ACHN (cell line): ENCODE measurements around the gene BAIAP3.
"Not testable (repeated sequence)": the region's sequence is repeated elsewhere in the genome, so short reads cannot be mapped to it uniquely, and the experiment has no call there.

ENCODE experiments used
- DNase-seq: peaks from one replicate; pipeline ENCODE4 v3.0.0-alpha.2; 2015
- in situ Hi-C: cut with HindIII; loops from 2 replicates; pipeline ENCODE4 v1.10.0; 2017; ENCODE audit warnings: low sequenced_read_pairs, low pct_ligation_motif_present, low pct_unique_long_range_greater_than_20kb

Gene BAIAP3

GRCh38 chr16:1333149-1333812, at the start of gene BAIAP3:
Gene BAIAP3 (plus strand): TSS chr16:1333645. CDS start chr16:1338550, 4,905 bp downstream.
- peak; percentile 36 for DNase-seq
- in situ Hi-C loops = no loop called here

- in situ Hi-C loops = loop anchor here (25.0 kb wide), 2 partner anchors 103 to 147 kb away; no protein-coding TSS in a partner anchor
- no peak for DNase-seq
Measured at GRCh38 chr16:1283996-1284616, 49.3 kb upstream of the BAIAP3 start.

- no peak for DNase-seq
- in situ Hi-C loops = loop anchor here (25.0 kb wide), 2 partner anchors 101 to 149 kb away; no protein-coding TSS in a partner anchor
Measured at GRCh38 chr16:1285669-1286512, 47.6 kb upstream of the BAIAP3 start.

- DNase-seq = no peak
- in situ Hi-C loops = loop anchor here (25.0 kb wide), 2 partner anchors 101 to 149 kb away; no protein-coding TSS in a partner anchor
Measured at GRCh38 chr16:1286513-1287094, 46.8 kb upstream of the BAIAP3 start.

- in situ Hi-C loops = loop anchor here (25.0 kb wide), 2 partner anchors 99 to 151 kb away; no protein-coding TSS in a partner anchor
- DNase-seq = no peak
Measured at GRCh38 chr16:1287982-1288670, 45.3 kb upstream of the BAIAP3 start.

- DNase-seq = no peak
- in situ Hi-C loops = loop anchor here (25.0 kb wide), 2 partner anchors 98 to 152 kb away; no protein-coding TSS in a partner anchor
Measured at GRCh38 chr16:1288813-1289476, 44.5 kb upstream of the BAIAP3 start.

- no peak for DNase-seq
- in situ Hi-C loops = loop anchor here (25.0 kb wide), 2 partner anchors 98 to 152 kb away; no protein-coding TSS in a partner anchor
Measured at GRCh38 chr16:1289477-1289866, 44.0 kb upstream of the BAIAP3 start.

GRCh38 chr16:1290063-1290501, 43.4 kb upstream of the BAIAP3 start:
- in situ Hi-C loops = loop anchor here (25.0 kb wide), 2 partner anchors 97 to 153 kb away; no protein-coding TSS in a partner anchor

GRCh38 chr16:1290860-1291575, 42.4 kb upstream of the BAIAP3 start:
- in situ Hi-C loops = loop anchor here (25.0 kb wide), 2 partner anchors 96 to 154 kb away; no protein-coding TSS in a partner anchor
- DNase-seq = no peak

More at GRCh38 chr16:1290063-1290501, 43.4 kb upstream of the BAIAP3 start:
- DNase-seq = no peak

GRCh38 chr16:1291576-1291974, 41.9 kb upstream of the BAIAP3 start:
- DNase-seq = no peak
- in situ Hi-C loops = loop anchor here (25.0 kb wide), 2 partner anchors 96 to 154 kb away; no protein-coding TSS in a partner anchor

- in situ Hi-C loops = loop anchor here (25.0 kb wide), 2 partner anchors 95 to 155 kb away; no protein-coding TSS in a partner anchor
- DNase-seq = not testable (repeated sequence)
Measured at GRCh38 chr16:1292208-1292607, 41.2 kb upstream of the BAIAP3 start.

GRCh38 chr16:1292808-1293207, 40.6 kb upstream of the BAIAP3 start:
- not testable (repeated sequence) for DNase-seq
- in situ Hi-C loops = loop anchor here (25.0 kb wide), 2 partner anchors 94 to 156 kb away; no protein-coding TSS in a partner anchor

GRCh38 chr16:1293921-1294656, 39.4 kb upstream of the BAIAP3 start:
- in situ Hi-C loops = loop anchor here (25.0 kb wide), 2 partner anchors 93 to 157 kb away; no protein-coding TSS in a partner anchor
- no peak for DNase-seq

GRCh38 chr16:1295465-1295864, 38.0 kb upstream of the BAIAP3 start:
- no peak for DNase-seq
- in situ Hi-C loops = loop anchor here (25.0 kb wide), 2 partner anchors 92 to 158 kb away; no protein-coding TSS in a partner anchor

- in situ Hi-C loops = loop anchor here (25.0 kb wide), 2 partner anchors 91 to 159 kb away; no protein-coding TSS in a partner anchor
- DNase-seq = not testable (repeated sequence)
Measured at GRCh38 chr16:1296688-1297017, 36.8 kb upstream of the BAIAP3 start.
